Measurements from ENCODE around the gene RARRES1. TPM values are rescaled to one million over a fixed set of nuclear protein-coding genes. Genes with fewer than 3 reads are reported as not detected.

RARRES1 gene
- total RNA-seq, 1 experiment from 2014 or later: 0.20 TPM

DNA sequence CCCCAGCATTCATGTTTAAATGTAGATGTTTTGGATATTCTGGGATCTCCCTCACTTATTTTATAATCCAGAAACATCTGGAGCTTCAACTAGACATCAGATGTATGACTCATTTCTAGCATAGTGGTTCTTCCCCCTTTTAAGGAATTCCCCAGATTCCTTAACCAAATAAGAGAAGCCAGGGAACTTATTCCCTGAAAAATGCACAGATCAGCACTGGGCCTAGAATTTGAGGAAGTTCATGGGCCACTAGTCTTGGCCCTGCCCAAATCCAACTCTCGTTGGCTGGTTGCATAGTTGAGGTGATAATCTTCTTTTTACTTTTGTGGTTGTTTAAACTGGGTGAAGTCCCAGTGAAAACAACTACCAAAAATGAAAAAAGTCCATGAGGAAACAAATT lies 20.4 kb downstream of the RARRES1 start:
- BruUV-seq (replicated peaks): no TSS peak
- Histone ChIP-seq H3K79me2 (ENCODE audit: insufficient read depth, low read length) (no peaks in the 10 kb centered on the region), H3K27ac (ENCODE audit: low read depth, low read length) (no peak overlapping the region), H3K9ac (ENCODE audit: low read length) (no peak overlapping the region), H3K4me2 (ENCODE audit: low read length) (peak overlapping the region; percentile 15), H3K4me3 (replicated peaks in 1 of 2; ENCODE audit: low read depth in 1 of 2, low read length in 2 of 2) (no peak overlapping the region), H4K20me1 (ENCODE audit: insufficient read depth) (0 out of 2 replicates have a peak, but pooled peaks cover under 1% of the 10 kb centered on the region), H3K4me1 (ENCODE audit: control insufficient read depth in 1 of 2, insufficient read depth in 2 of 2, low read length in 2 of 2) (peaks cover 13 to 61% of the 10 kb centered on the region in 2 experiments), H3K9me2 (ENCODE audit: insufficient read depth) (no peaks in the 10 kb centered on the region), H3K36me3 (ENCODE audit: control insufficient read depth in 1 of 2, insufficient read depth in 2 of 2, low read length in 2 of 2) (peaks cover 0 to 19% of the 10 kb centered on the region in 2 experiments; a peak in 1 of 4 replicates), H2AFZ (ENCODE audit: low read depth, low read length, poor library complexity, severe bottlenecking) (no peak overlapping the region), H3K27me3 (ENCODE audit: insufficient read depth, low read length) (no peaks in the 10 kb centered on the region), H3K9me3 (ENCODE audit: control insufficient read depth in 1 of 2, insufficient read depth in 1 of 2, low read depth in 1 of 2, low read length in 2 of 2) (no peaks in the 10 kb centered on the region)
- DNase-seq (ENCODE audit: low read depth, low spot score) (no peak), ATAC-seq (no peak)
- intact Hi-C loops (cut with micrococcal nuclease): no loop called here
- no peak for TF ChIP-seq FOSL1 (IDR thresholded peaks at IDR 0.05; ENCODE audit: low read depth)
- TF ChIP-seq SP1 (IDR thresholded peaks at IDR 0.05; ENCODE audit: low read depth): no peak
- no peak for TF ChIP-seq POLR2A (IDR thresholded peaks at IDR 0.05; ENCODE audit: borderline replicate concordance, extremely low read depth, insufficient read depth, insufficient read length)
- TF ChIP-seq, protein P1, sequence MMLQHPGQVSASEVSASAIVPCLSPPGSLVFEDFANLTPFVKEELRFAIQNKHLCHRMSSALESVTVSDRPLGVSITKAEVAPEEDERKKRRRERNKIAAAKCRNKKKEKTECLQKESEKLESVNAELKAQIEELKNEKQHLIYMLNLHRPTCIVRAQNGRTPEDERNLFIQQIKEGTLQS (IDR thresholded peaks at IDR 0.05): no peak
- TF ChIP-seq, protein P2, sequence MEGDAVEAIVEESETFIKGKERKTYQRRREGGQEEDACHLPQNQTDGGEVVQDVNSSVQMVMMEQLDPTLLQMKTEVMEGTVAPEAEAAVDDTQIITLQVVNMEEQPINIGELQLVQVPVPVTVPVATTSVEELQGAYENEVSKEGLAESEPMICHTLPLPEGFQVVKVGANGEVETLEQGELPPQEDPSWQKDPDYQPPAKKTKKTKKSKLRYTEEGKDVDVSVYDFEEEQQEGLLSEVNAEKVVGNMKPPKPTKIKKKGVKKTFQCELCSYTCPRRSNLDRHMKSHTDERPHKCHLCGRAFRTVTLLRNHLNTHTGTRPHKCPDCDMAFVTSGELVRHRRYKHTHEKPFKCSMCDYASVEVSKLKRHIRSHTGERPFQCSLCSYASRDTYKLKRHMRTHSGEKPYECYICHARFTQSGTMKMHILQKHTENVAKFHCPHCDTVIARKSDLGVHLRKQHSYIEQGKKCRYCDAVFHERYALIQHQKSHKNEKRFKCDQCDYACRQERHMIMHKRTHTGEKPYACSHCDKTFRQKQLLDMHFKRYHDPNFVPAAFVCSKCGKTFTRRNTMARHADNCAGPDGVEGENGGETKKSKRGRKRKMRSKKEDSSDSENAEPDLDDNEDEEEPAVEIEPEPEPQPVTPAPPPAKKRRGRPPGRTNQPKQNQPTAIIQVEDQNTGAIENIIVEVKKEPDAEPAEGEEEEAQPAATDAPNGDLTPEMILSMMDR (IDR thresholded peaks at IDR 0.05 in 2 of 3, conservative IDR thresholded peaks at IDR 0.05 in 1 of 3; ENCODE audit: borderline replicate concordance in 1 of 3, insufficient read depth in 1 of 3, low read depth in 2 of 3, low read length in 2 of 3): no peak
- TF ChIP-seq, protein P3, sequence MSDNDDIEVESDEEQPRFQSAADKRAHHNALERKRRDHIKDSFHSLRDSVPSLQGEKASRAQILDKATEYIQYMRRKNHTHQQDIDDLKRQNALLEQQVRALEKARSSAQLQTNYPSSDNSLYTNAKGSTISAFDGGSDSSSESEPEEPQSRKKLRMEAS (IDR thresholded peaks at IDR 0.05): no peak
- TF ChIP-seq, protein P4, sequence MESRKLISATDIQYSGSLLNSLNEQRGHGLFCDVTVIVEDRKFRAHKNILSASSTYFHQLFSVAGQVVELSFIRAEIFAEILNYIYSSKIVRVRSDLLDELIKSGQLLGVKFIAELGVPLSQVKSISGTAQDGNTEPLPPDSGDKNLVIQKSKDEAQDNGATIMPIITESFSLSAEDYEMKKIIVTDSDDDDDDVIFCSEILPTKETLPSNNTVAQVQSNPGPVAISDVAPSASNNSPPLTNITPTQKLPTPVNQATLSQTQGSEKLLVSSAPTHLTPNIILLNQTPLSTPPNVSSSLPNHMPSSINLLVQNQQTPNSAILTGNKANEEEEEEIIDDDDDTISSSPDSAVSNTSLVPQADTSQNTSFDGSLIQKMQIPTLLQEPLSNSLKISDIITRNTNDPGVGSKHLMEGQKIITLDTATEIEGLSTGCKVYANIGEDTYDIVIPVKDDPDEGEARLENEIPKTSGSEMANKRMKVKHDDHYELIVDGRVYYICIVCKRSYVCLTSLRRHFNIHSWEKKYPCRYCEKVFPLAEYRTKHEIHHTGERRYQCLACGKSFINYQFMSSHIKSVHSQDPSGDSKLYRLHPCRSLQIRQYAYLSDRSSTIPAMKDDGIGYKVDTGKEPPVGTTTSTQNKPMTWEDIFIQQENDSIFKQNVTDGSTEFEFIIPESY (IDR thresholded peaks at IDR 0.05; ENCODE audit: extremely low read depth, insufficient replicate concordance, low read length): no peak
- TF ChIP-seq ZFX (IDR thresholded peaks at IDR 0.05): no peak
- no peak for TF ChIP-seq YY1 (IDR thresholded peaks at IDR 0.05; ENCODE audit: extremely low read depth, insufficient replicate concordance, low read depth, low read length)
- TF ChIP-seq ELF1 (IDR thresholded peaks at IDR 0.05; ENCODE audit: borderline replicate concordance, low read depth): no peak
- TF ChIP-seq EZH2 (IDR thresholded peaks at IDR 0.05): no peak
- no peak for TF ChIP-seq SIN3A (IDR thresholded peaks at IDR 0.05; ENCODE audit: low read depth)
- no peak for TF ChIP-seq CBX3 (IDR thresholded peaks at IDR 0.05; ENCODE audit: low read depth)
- ChIA-PET CTCF (interaction anchor here (0.9 kb wide), 1 partner anchor 16 kb away, joined by 3 read pairs; no protein-coding TSS in a partner anchor), POLR2A (no interaction called here), RAD21 (ENCODE audit: low non-redundant PET in 1 of 2, low total read pairs in 2 of 2, uncharacterized antibody in 2 of 2, unreplicated experiment in 2 of 2) (no interaction called here)

All from HCT116 (cell line).